ENCODE data around the gene ADAM17. TPM values are rescaled to one million over a fixed set of nuclear protein-coding genes. Genes with fewer than 3 reads are reported as not detected.
A peak's percentile ranks its signal among the peaks of the same experiment; 100 is the strongest.

ADAM17 gene
- polyA plus RNA-seq, 1 of the 3 experiments (the other 2 are of a cell fraction), result 17.1 TPM

GRCh38 chr2:9555297-9556120 is at the start of gene ADAM17 (continued):
- TF ChIP-seq, protein P1, sequence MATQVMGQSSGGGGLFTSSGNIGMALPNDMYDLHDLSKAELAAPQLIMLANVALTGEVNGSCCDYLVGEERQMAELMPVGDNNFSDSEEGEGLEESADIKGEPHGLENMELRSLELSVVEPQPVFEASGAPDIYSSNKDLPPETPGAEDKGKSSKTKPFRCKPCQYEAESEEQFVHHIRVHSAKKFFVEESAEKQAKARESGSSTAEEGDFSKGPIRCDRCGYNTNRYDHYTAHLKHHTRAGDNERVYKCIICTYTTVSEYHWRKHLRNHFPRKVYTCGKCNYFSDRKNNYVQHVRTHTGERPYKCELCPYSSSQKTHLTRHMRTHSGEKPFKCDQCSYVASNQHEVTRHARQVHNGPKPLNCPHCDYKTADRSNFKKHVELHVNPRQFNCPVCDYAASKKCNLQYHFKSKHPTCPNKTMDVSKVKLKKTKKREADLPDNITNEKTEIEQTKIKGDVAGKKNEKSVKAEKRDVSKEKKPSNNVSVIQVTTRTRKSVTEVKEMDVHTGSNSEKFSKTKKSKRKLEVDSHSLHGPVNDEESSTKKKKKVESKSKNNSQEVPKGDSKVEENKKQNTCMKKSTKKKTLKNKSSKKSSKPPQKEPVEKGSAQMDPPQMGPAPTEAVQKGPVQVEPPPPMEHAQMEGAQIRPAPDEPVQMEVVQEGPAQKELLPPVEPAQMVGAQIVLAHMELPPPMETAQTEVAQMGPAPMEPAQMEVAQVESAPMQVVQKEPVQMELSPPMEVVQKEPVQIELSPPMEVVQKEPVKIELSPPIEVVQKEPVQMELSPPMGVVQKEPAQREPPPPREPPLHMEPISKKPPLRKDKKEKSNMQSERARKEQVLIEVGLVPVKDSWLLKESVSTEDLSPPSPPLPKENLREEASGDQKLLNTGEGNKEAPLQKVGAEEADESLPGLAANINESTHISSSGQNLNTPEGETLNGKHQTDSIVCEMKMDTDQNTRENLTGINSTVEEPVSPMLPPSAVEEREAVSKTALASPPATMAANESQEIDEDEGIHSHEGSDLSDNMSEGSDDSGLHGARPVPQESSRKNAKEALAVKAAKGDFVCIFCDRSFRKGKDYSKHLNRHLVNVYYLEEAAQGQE (IDR thresholded peaks at IDR 0.05; ENCODE audit: low read depth, low read length), result peak; percentile 53
- TF ChIP-seq ELF1 (IDR thresholded peaks at IDR 0.05) (peak; percentile 78), TEAD4 (IDR thresholded peaks at IDR 0.05; ENCODE audit: borderline replicate concordance, insufficient read depth) (no peak), GABPA (IDR thresholded peaks at IDR 0.05; ENCODE audit: low read depth) (peak; percentile 90), NRF1 (IDR thresholded peaks at IDR 0.05; ENCODE audit: low read depth, low read length) (peak; percentile 57)

GRCh38 chr2:9602412-9602811 is 46.8 kb upstream of the ADAM17 start:
- H3K27ac ChIP-seq (ENCODE audit: low read depth in 2 of 2, low read length in 1 of 2), result no peak overlapping the region
- H3K4me3 ChIP-seq (ENCODE audit: low read depth in 2 of 2, low read length in 1 of 2), result no peak overlapping the region
- H3K4me2 ChIP-seq, result no peak overlapping the region
- CTCF ChIA-PET, result interaction anchor here (0.5 to 1.1 kb wide), 4 partner anchors 11 to 180 kb away, joined by 3 read pairs; no protein-coding TSS in a partner anchor
- no peaks in the 10 kb centered on the region for H3K4me1 ChIP-seq (ENCODE audit: control insufficient read depth in 1 of 2, insufficient read depth in 2 of 2, low read depth in 1 of 2, low read length in 1 of 2)
- H4K20me1 ChIP-seq (ENCODE audit: insufficient read depth), result peaks cover 98% of the 10 kb centered on the region
- no peak for DNase-seq
- H3K27me3 ChIP-seq (ENCODE audit: insufficient read depth), result no peaks in the 10 kb centered on the region
- H3K79me2 ChIP-seq (ENCODE audit: insufficient read depth), result peaks cover 99% of the 10 kb centered on the region
- peaks cover 21 to 74% of the 10 kb centered on the region in 2 experiments for H3K36me3 ChIP-seq (replicated peaks in 1 of 2; ENCODE audit: control insufficient read depth in 1 of 2, insufficient read depth in 2 of 2, low read length in 1 of 2)
- WGBS (ENCODE audit: low lambda C conversion rate), result 98% methylated on average over 3 of the region's 3 CpGs
- TF ChIP-seq MXI1 (IDR thresholded peaks at IDR 0.05; ENCODE audit: low read depth, low read length), result no peak
- no peak for TF ChIP-seq JUND (IDR thresholded peaks at IDR 0.05)
- no peak for TF ChIP-seq NFIC (IDR thresholded peaks at IDR 0.05; ENCODE audit: borderline replicate concordance)
- TF ChIP-seq MEF2A (IDR thresholded peaks at IDR 0.05; ENCODE audit: borderline replicate concordance, low read depth), result no peak
- no peak for TF ChIP-seq SMC3 (IDR thresholded peaks at IDR 0.05; ENCODE audit: low read depth, low read length)
- no peak for TF ChIP-seq RFX5 (IDR thresholded peaks at IDR 0.05; ENCODE audit: low read length)
- TF ChIP-seq, protein P2, sequence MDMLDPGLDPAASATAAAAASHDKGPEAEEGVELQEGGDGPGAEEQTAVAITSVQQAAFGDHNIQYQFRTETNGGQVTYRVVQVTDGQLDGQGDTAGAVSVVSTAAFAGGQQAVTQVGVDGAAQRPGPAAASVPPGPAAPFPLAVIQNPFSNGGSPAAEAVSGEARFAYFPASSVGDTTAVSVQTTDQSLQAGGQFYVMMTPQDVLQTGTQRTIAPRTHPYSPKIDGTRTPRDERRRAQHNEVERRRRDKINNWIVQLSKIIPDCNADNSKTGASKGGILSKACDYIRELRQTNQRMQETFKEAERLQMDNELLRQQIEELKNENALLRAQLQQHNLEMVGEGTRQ (IDR thresholded peaks at IDR 0.05; ENCODE audit: borderline replicate concordance, low read depth, low read length), result no peak
- no peak for TF ChIP-seq YY1 (IDR thresholded peaks at IDR 0.05; ENCODE audit: low read depth)
- TF ChIP-seq NRF1 (IDR thresholded peaks at IDR 0.05; ENCODE audit: low read depth, low read length), result no peak
- no peak for TF ChIP-seq MAX (IDR thresholded peaks at IDR 0.05; ENCODE audit: low read depth)
- no peak for TF ChIP-seq TAF1 (IDR thresholded peaks at IDR 0.05; ENCODE audit: borderline replicate concordance, low read depth, low read length)
- no peak for TF ChIP-seq POLR2AphosphoS5 (IDR thresholded peaks at IDR 0.05; ENCODE audit: low read depth, low read length)
- TF ChIP-seq ELF1 (IDR thresholded peaks at IDR 0.05), result no peak
- TF ChIP-seq EP300 (IDR thresholded peaks at IDR 0.05; ENCODE audit: borderline replicate concordance in 1 of 2, low read depth in 1 of 2, low read length in 1 of 2), result no peak
- no peak for TF ChIP-seq FOSL2 (IDR thresholded peaks at IDR 0.05; ENCODE audit: borderline replicate concordance, low read depth)
- peaks cover 21% of the 10 kb centered on the region; the same call in 1 of the 2 replicates for H3K9me3 ChIP-seq
- POLR2A ChIA-PET, result interaction anchor here (1.0 kb wide), 1 partner anchor 47 kb away, joined by 3 read pairs; the partner anchor contains the start of gene ADAM17
- H3F3A ChIP-seq (replicated peaks; ENCODE audit: insufficient read depth), result peaks cover 34% of the 10 kb centered on the region
- no peak overlapping the region for H3K9ac ChIP-seq
- no peaks in the 10 kb centered on the region for H3K9me2 ChIP-seq
- no peak overlapping the region for H2AFZ ChIP-seq (ENCODE audit: low read depth)
